Fibroblast of lung (primary cell): Measurements from ENCODE around the gene CISH. TPM values are rescaled to one million over a fixed set of nuclear protein-coding genes. Genes with fewer than 3 reads are reported as not detected.

Source experiments
- DNase-seq, 2 donors: peaks; one replicate each; pipeline versions ENCODE4 v3.0.0 to v3.0.0-alpha.2; 2010; ENCODE audit warnings: low read depth in 2 of 2
- H2AFZ ChIP-seq: 2 replicates; pipeline ENCODE4 v1.5.1; 2012; ENCODE audit warnings: low read length, control low read depth, inconsistent platforms
- H3K27ac ChIP-seq: 2 replicates; pipeline ENCODE4 v1.5.1; 2011; ENCODE audit warnings: low read length, control low read depth; ENCODE audit not compliant: insufficient read depth
- H3K27me3 ChIP-seq: 2 replicates; pipeline ENCODE4 v1.5.1; 2011; ENCODE audit warnings: mild to moderate bottlenecking, low read length; ENCODE audit not compliant: control insufficient read depth, insufficient read depth
- H3K36me3 ChIP-seq: 2 replicates; pipeline ENCODE4 v1.5.1; 2011; ENCODE audit warnings: low read length; ENCODE audit not compliant: control insufficient read depth, insufficient read depth
- H3K4me1 ChIP-seq: 2 replicates; pipeline ENCODE4 v1.5.1; 2011; ENCODE audit warnings: low read length; ENCODE audit not compliant: control insufficient read depth, insufficient read depth; ENCODE audit errors: extremely low read depth
- H3K4me2 ChIP-seq: 2 replicates; pipeline ENCODE4 v1.5.1; 2011; ENCODE audit warnings: low read length, control low read depth; ENCODE audit not compliant: insufficient read depth; ENCODE audit errors: extremely low read depth
- H3K4me3 ChIP-seq, 4 experiments: fragments of 200-600 bp in 1 of 4; sonication (generic) in 1 of 4; replicated peaks in 1 of 4; 2 replicates each; pipeline ENCODE4 v1.5.1; 2011 to 2016; ENCODE audit warnings: low read length in 4 of 4, low read depth in 3 of 4, mild to moderate bottlenecking in 3 of 4, control low read depth in 2 of 4, inconsistent platforms in 1 of 4, mixed read lengths in 1 of 4; ENCODE audit not compliant: insufficient read depth in 1 of 4; ENCODE audit errors: control extremely low read depth in 1 of 4
- H3K79me2 ChIP-seq: 2 replicates; pipeline ENCODE4 v1.5.1; 2012; ENCODE audit warnings: mild to moderate bottlenecking, low read length, inconsistent platforms; ENCODE audit not compliant: control insufficient read depth, insufficient read depth
- H3K9ac ChIP-seq: 2 replicates; pipeline ENCODE4 v1.5.1; 2011; ENCODE audit warnings: mild to moderate bottlenecking, low read length, control low read depth; ENCODE audit not compliant: insufficient read depth
- H3K9me3 ChIP-seq: 2 replicates; pipeline ENCODE4 v1.5.1; 2012; ENCODE audit warnings: low read depth, low read length; ENCODE audit not compliant: control insufficient read depth, insufficient read depth
- H4K20me1 ChIP-seq: 2 replicates; pipeline ENCODE4 v1.5.1; 2011; ENCODE audit warnings: low read length; ENCODE audit not compliant: control insufficient read depth, insufficient read depth; ENCODE audit errors: extremely low read depth
- CTCF ChIP-seq, 2 donors: IDR thresholded peaks in 1 of 2; conservative IDR thresholded peaks in 1 of 2; 1 replicate in 1 of 2; 2 replicates in 1 of 2; pipeline ENCODE4 v1.5.1; 2011 to 2012; ENCODE audit warnings: low read length in 2 of 2, control low read depth in 1 of 2, inconsistent platforms in 1 of 2, low read depth in 1 of 2, mild to moderate bottlenecking in 1 of 2
- EZH2 ChIP-seq: IDR thresholded peaks from 2 replicates; pipeline ENCODE4 v1.5.1; 2012; ENCODE audit warnings: low read length, control low read depth, mild to moderate bottlenecking; ENCODE audit errors: missing control alignments
- polyA plus RNA-seq, 2 donors: library from polyadenylated mRNA; depleted of rRNA in 1 of 2; stranded (reverse) in 1 of 2; unstranded in 1 of 2; fragments of >200 nt; gene quantifications; 2 replicates each; pipeline ENCODE4 v1.2.1, GENCODE V29; 2011 to 2012; ENCODE audit warnings: missing spikeins in 1 of 2
- total RNA-seq: library from RNA; depleted of rRNA; stranded (reverse); fragments of >200 nt; gene quantifications from 2 replicates; pipeline ENCODE4 v1.2.1, GENCODE V29; 2014

CISH gene
- total and polyA plus RNA-seq, 2 donors (not counting 1 experiment from before 2014, with no cell fraction given): 0.99 to 1.9 TPM

- TF ChIP-seq CTCF (conservative IDR thresholded peaks at IDR 0.05 in 1 of 2, IDR thresholded peaks at IDR 0.05 in 1 of 2; ENCODE audit: low read depth in 1 of 2, low read length in 2 of 2): no peak
- no peak for TF ChIP-seq EZH2
- no peak overlapping the region for H3K4me3 ChIP-seq
- peaks cover 7% of the 10 kb centered on the region for H3K36me3 ChIP-seq
- H3K4me2 ChIP-seq: no peak overlapping the region
- no peaks in the 10 kb centered on the region for H3K27me3 ChIP-seq
- H4K20me1 ChIP-seq: no peaks in the 10 kb centered on the region
- H2AFZ ChIP-seq: no peak overlapping the region
- H3K79me2 ChIP-seq: peaks cover 7% of the 10 kb centered on the region
- H3K27ac ChIP-seq: no peak overlapping the region
- H3K9me3 ChIP-seq: no peaks in the 10 kb centered on the region
- H3K9ac ChIP-seq: no peak overlapping the region
- no peak for DNase-seq
- peaks cover 5% of the 10 kb centered on the region for H3K4me1 ChIP-seq
Measured at GRCh38 chr3:50571486-50571885, 40.1 kb downstream of the CISH start.

GRCh38 chr3:50570508-50571279 is 40.9 kb downstream of the CISH start:
- no peak for DNase-seq
- H3K36me3 ChIP-seq: peaks cover 7% of the 10 kb centered on the region
- H3K4me3 ChIP-seq: peak overlapping the region in 2 of 4 experiments; percentile 95 to 98
- H3K27me3 ChIP-seq: no peaks in the 10 kb centered on the region
- H3K9ac ChIP-seq: no peak overlapping the region
- peaks cover 7% of the 10 kb centered on the region for H3K79me2 ChIP-seq
- H3K4me2 ChIP-seq: peak overlapping the region; percentile 93
- no peaks in the 10 kb centered on the region for H3K9me3 ChIP-seq
- H3K4me1 ChIP-seq: peaks cover 5% of the 10 kb centered on the region
- H4K20me1 ChIP-seq: no peaks in the 10 kb centered on the region
- H2AFZ ChIP-seq: no peak overlapping the region
- TF ChIP-seq EZH2 (no peak), CTCF (conservative IDR thresholded peaks at IDR 0.05 in 1 of 2, IDR thresholded peaks at IDR 0.05 in 1 of 2; ENCODE audit: low read depth in 1 of 2, low read length in 2 of 2) (no peak)
- H3K27ac ChIP-seq: no peak overlapping the region

- TF ChIP-seq EZH2 (no peak), CTCF (conservative IDR thresholded peaks at IDR 0.05 in 1 of 2, IDR thresholded peaks at IDR 0.05 in 1 of 2; ENCODE audit: low read depth in 1 of 2, low read length in 2 of 2) (no peak)
- H4K20me1 ChIP-seq: no peaks in the 10 kb centered on the region
- peak within 1 kb of the TSS; percentile 95 for H2AFZ ChIP-seq
Measured at GRCh38 chr3:50568947-50569749, 42.4 kb downstream of the CISH start, which contains the start of gene HEMK1. Gene HEMK1, plus strand, starts transcription at chr3:50569522. Its CDS starts 1,583 bp downstream, at chr3:50571105.

More at GRCh38 chr3:50568947-50569749, 42.4 kb downstream of the CISH start, which contains the start of gene HEMK1:
- Histone ChIP-seq H3K4me3 (peak within 1 kb of the TSS; percentile 89 to 99 (median 96)), H3K36me3 (peaks cover 5% of the 10 kb centered on the region), H3K4me1 (peaks cover 5% of the 10 kb centered on the region), H3K27ac (peak within 1 kb of the TSS; percentile 86), H3K9ac (peak within 1 kb of the TSS; percentile 85), H3K27me3 (no peaks in the 10 kb centered on the region), H3K9me3 (no peaks in the 10 kb centered on the region), H3K4me2 (peak within 1 kb of the TSS; percentile 93), H3K79me2 (peaks cover 7% of the 10 kb centered on the region)
- DNase-seq: peak; percentile 91 to 95
